K562 (cell line): Measurements from ENCODE around the gene IRS2. TPM values are rescaled to one million over a fixed set of nuclear protein-coding genes. Genes with fewer than 3 reads are reported as not detected.

ENCODE experiments used
- CREB1 ChIP-seq, 2 experiments: sonication (generic) in 1 of 2; formaldehyde crosslinking in 1 of 2; IDR thresholded peaks; 2 replicates each; pipeline versions ENCODE4 v1.6.1 to v1.8.0; 2012 to 2022; ENCODE audit warnings: inconsistent platforms in 1 of 2, mild to moderate bottlenecking in 1 of 2, missing genetic modification reagents in 1 of 2, moderate library complexity in 1 of 2
- ZNF584 ChIP-seq: fragments of 200-800 bp; sonication (Bioruptor generic); IDR thresholded peaks from 2 replicates; pipeline ENCODE4 v1.6.1; 2016; ENCODE audit warnings: low read depth, mild to moderate bottlenecking, missing genetic modification characterization, missing compliant biosample characterization
- polyA plus RNA-seq, 8 experiments: library from polyadenylated mRNA; depleted of rRNA in 4 of 8; stranded (reverse) in 5 of 8; unstranded in 3 of 8; fragments of >200 nt; fragmentation: Nextera tagmentation in 2 of 8; fragmentation: Illumina TruSeq in 1 of 8; extraction: Ambion mirVana in 2 of 8; extraction: Trizol in 1 of 8; gene quantifications; 2 replicates each; pipeline versions ENCODE4 v1.2.1 to v1.2.3, GENCODE V29; 2011 to 2014; ENCODE audit warnings: inconsistent platforms in 1 of 8, missing spikeins in 1 of 8
- total RNA-seq, 7 experiments: library from RNA; depleted of rRNA in 6 of 7; stranded (reverse); fragments of >200 nt in 6 of 7; fragmentation: Illumina TruSeq in 2 of 7; extraction: Trizol in 2 of 7; gene quantifications; 2 replicates each; pipeline versions ENCODE4 v1.2.1 to v1.2.3, GENCODE V29; 2011 to 2021; ENCODE audit warnings: low replicate concordance in 1 of 7
- TF ChIP-seq, protein P1 (sequence below), 2 experiments: fragments of 450-650 bp in 1 of 2; sonication (generic) in 1 of 2; formaldehyde crosslinking in 1 of 2; IDR thresholded peaks; 2 replicates each; pipeline versions ENCODE4 v1.7.1 to v1.9.0; 2016 to 2022; ENCODE audit warnings: inconsistent platforms in 1 of 2, mild to moderate bottlenecking in 1 of 2, missing genetic modification reagents in 1 of 2
- TF ChIP-seq, protein P2 (sequence below): fragments of 450-650 bp; IDR thresholded peaks from 2 replicates; pipeline ENCODE4 v1.6.1; 2016; ENCODE audit warnings: mild to moderate bottlenecking, moderate library complexity

IRS2 gene
- total and polyA plus RNA-seq, 9 of the 15 experiments (the other 6 are each of a cell fraction or from before 2014, with no cell fraction given): 0.36 to 4.6 (median 0.63) TPM

DNA sequence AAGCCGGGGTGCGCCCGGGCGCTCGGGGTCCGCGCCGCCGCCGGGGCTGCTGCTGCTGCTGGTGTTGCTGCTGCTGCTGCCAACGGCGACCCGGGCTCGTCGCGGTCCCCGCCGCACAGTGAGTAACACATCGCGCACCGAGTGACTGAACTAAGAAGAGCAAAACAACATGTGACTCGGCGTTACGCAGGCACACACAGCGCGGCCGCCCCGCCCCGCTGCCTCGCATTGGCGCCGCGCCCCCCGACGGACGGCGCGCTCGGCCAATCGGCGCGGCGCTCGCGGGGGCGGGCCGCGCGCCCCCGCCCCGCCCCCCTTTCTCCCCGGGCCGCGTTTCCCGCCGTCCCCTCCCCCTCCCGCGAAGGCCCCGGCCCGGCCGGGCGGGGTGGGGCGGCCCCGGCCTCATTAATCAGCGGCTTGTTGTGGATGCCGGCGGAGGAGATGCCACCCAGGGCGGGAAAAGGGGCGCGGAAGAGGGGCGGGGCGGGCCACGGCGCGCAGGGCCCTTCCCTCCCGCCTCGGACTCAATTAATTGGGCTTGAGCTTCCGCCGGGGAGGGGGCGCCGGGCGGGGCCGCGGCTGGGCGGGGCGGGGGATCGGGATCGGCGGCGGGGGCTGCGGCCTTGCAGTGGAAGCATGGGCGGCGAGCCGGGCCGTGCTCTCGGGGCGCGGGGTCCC lies at the start of gene IRS2 (continued):
- TF ChIP-seq, protein P1, sequence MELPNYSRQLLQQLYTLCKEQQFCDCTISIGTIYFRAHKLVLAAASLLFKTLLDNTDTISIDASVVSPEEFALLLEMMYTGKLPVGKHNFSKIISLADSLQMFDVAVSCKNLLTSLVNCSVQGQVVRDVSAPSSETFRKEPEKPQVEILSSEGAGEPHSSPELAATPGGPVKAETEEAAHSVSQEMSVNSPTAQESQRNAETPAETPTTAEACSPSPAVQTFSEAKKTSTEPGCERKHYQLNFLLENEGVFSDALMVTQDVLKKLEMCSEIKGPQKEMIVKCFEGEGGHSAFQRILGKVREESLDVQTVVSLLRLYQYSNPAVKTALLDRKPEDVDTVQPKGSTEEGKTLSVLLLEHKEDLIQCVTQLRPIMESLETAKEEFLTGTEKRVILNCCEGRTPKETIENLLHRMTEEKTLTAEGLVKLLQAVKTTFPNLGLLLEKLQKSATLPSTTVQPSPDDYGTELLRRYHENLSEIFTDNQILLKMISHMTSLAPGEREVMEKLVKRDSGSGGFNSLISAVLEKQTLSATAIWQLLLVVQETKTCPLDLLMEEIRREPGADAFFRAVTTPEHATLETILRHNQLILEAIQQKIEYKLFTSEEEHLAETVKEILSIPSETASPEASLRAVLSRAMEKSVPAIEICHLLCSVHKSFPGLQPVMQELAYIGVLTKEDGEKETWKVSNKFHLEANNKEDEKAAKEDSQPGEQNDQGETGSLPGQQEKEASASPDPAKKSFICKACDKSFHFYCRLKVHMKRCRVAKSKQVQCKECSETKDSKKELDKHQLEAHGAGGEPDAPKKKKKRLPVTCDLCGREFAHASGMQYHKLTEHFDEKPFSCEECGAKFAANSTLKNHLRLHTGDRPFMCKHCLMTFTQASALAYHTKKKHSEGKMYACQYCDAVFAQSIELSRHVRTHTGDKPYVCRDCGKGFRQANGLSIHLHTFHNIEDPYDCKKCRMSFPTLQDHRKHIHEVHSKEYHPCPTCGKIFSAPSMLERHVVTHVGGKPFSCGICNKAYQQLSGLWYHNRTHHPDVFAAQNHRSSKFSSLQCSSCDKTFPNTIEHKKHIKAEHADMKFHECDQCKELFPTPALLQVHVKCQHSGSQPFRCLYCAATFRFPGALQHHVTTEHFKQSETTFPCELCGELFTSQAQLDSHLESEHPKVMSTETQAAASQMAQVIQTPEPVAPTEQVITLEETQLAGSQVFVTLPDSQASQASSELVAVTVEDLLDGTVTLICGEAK (IDR thresholded peaks at IDR 0.05): no peak
- TF ChIP-seq, protein P1 (CRISPR knock-in tag; IDR thresholded peaks at IDR 0.05): no peak
- TF ChIP-seq, protein P2, sequence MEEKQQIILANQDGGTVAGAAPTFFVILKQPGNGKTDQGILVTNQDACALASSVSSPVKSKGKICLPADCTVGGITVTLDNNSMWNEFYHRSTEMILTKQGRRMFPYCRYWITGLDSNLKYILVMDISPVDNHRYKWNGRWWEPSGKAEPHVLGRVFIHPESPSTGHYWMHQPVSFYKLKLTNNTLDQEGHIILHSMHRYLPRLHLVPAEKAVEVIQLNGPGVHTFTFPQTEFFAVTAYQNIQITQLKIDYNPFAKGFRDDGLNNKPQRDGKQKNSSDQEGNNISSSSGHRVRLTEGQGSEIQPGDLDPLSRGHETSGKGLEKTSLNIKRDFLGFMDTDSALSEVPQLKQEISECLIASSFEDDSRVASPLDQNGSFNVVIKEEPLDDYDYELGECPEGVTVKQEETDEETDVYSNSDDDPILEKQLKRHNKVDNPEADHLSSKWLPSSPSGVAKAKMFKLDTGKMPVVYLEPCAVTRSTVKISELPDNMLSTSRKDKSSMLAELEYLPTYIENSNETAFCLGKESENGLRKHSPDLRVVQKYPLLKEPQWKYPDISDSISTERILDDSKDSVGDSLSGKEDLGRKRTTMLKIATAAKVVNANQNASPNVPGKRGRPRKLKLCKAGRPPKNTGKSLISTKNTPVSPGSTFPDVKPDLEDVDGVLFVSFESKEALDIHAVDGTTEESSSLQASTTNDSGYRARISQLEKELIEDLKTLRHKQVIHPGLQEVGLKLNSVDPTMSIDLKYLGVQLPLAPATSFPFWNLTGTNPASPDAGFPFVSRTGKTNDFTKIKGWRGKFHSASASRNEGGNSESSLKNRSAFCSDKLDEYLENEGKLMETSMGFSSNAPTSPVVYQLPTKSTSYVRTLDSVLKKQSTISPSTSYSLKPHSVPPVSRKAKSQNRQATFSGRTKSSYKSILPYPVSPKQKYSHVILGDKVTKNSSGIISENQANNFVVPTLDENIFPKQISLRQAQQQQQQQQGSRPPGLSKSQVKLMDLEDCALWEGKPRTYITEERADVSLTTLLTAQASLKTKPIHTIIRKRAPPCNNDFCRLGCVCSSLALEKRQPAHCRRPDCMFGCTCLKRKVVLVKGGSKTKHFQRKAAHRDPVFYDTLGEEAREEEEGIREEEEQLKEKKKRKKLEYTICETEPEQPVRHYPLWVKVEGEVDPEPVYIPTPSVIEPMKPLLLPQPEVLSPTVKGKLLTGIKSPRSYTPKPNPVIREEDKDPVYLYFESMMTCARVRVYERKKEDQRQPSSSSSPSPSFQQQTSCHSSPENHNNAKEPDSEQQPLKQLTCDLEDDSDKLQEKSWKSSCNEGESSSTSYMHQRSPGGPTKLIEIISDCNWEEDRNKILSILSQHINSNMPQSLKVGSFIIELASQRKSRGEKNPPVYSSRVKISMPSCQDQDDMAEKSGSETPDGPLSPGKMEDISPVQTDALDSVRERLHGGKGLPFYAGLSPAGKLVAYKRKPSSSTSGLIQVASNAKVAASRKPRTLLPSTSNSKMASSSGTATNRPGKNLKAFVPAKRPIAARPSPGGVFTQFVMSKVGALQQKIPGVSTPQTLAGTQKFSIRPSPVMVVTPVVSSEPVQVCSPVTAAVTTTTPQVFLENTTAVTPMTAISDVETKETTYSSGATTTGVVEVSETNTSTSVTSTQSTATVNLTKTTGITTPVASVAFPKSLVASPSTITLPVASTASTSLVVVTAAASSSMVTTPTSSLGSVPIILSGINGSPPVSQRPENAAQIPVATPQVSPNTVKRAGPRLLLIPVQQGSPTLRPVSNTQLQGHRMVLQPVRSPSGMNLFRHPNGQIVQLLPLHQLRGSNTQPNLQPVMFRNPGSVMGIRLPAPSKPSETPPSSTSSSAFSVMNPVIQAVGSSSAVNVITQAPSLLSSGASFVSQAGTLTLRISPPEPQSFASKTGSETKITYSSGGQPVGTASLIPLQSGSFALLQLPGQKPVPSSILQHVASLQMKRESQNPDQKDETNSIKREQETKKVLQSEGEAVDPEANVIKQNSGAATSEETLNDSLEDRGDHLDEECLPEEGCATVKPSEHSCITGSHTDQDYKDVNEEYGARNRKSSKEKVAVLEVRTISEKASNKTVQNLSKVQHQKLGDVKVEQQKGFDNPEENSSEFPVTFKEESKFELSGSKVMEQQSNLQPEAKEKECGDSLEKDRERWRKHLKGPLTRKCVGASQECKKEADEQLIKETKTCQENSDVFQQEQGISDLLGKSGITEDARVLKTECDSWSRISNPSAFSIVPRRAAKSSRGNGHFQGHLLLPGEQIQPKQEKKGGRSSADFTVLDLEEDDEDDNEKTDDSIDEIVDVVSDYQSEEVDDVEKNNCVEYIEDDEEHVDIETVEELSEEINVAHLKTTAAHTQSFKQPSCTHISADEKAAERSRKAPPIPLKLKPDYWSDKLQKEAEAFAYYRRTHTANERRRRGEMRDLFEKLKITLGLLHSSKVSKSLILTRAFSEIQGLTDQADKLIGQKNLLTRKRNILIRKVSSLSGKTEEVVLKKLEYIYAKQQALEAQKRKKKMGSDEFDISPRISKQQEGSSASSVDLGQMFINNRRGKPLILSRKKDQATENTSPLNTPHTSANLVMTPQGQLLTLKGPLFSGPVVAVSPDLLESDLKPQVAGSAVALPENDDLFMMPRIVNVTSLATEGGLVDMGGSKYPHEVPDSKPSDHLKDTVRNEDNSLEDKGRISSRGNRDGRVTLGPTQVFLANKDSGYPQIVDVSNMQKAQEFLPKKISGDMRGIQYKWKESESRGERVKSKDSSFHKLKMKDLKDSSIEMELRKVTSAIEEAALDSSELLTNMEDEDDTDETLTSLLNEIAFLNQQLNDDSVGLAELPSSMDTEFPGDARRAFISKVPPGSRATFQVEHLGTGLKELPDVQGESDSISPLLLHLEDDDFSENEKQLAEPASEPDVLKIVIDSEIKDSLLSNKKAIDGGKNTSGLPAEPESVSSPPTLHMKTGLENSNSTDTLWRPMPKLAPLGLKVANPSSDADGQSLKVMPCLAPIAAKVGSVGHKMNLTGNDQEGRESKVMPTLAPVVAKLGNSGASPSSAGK: peak; percentile 66
- TF ChIP-seq ZNF584 (CRISPR knock-in tag) (no peak), CREB1 (IDR thresholded peaks at IDR 0.05) (peak; percentile 78), CREB1 (CRISPR knock-in tag; IDR thresholded peaks at IDR 0.05) (peak; percentile 70)
